Measurements from ENCODE around the gene ROBO2.

The ROBO2 gene

DNA sequence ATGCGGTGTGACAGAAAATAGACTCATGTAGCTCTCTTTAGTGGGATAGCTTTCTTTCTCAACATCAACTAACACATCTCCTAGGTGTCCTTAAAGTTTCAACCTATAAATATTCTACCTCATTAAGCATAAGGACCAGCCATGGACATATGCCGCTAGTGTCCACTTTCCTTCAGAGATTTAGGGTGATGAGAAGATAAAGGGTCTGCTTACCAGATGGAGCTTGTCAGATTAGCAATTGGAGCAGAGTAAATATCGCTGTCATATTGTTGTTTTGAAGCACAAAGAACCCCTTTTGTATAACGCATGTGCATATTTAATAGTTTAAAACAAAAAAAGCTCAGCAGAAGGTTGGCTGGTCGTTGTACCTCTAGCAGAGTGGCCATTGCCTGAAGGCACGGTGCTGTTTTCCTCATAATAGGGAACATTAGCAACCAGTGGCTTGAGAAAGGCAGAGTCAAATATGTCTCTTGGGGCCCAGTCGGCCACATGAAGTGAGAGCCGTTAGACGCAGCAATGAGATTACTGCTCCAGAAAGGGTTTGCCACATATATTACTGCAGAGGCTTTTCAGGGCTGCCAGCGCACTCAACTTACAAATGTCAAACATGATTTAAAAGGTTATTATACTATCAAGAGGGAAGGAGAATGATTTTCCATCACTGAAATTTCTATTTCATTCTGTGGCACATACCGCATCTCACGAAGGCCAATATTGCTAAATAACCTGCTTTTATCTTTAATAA, 264.2 kb downstream of the ROBO2 start:
- H3K4me1 ChIP-seq, result peaks cover 11% of the 10 kb centered on the region
- H3K9me3 ChIP-seq, result no peaks in the 10 kb centered on the region
- no peaks in the 10 kb centered on the region for H3K36me3 ChIP-seq
- TF ChIP-seq, protein P1, sequence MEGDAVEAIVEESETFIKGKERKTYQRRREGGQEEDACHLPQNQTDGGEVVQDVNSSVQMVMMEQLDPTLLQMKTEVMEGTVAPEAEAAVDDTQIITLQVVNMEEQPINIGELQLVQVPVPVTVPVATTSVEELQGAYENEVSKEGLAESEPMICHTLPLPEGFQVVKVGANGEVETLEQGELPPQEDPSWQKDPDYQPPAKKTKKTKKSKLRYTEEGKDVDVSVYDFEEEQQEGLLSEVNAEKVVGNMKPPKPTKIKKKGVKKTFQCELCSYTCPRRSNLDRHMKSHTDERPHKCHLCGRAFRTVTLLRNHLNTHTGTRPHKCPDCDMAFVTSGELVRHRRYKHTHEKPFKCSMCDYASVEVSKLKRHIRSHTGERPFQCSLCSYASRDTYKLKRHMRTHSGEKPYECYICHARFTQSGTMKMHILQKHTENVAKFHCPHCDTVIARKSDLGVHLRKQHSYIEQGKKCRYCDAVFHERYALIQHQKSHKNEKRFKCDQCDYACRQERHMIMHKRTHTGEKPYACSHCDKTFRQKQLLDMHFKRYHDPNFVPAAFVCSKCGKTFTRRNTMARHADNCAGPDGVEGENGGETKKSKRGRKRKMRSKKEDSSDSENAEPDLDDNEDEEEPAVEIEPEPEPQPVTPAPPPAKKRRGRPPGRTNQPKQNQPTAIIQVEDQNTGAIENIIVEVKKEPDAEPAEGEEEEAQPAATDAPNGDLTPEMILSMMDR (IDR thresholded peaks at IDR 0.05; ENCODE audit: low read depth, low read length), result no peak
- H3K27me3 ChIP-seq, result no peaks in the 10 kb centered on the region
- H3K4me3 ChIP-seq (ENCODE audit: low read depth, low read length), result peak overlapping the region; percentile 49
- DNase-seq, result peak; percentile 86

DNA sequence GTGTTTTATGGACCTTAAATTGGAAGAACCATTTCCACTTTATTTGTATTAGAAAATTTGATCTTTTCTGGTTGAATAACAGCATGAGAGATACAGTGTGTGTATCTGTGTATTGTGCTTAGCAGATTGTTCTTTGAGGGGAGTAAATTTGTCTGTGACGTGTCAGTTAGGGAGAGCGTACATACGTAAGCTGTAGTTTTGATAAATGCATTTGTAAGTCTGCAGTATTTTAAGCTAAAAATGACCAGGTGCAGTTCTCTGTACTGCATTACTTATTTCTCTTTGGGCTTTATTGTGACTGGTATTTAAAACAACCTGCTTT, 264.8 kb downstream of the ROBO2 start:
- DNase-seq, result no peak
- Histone ChIP-seq H3K9me3 (no peaks in the 10 kb centered on the region), H3K4me3 (ENCODE audit: low read depth, low read length) (peak overlapping the region; percentile 49), H3K4me1 (peaks cover 11% of the 10 kb centered on the region), H3K36me3 (no peaks in the 10 kb centered on the region), H3K27me3 (no peaks in the 10 kb centered on the region)
- TF ChIP-seq, protein P1 (IDR thresholded peaks at IDR 0.05; ENCODE audit: low read depth, low read length), result no peak

DNA sequence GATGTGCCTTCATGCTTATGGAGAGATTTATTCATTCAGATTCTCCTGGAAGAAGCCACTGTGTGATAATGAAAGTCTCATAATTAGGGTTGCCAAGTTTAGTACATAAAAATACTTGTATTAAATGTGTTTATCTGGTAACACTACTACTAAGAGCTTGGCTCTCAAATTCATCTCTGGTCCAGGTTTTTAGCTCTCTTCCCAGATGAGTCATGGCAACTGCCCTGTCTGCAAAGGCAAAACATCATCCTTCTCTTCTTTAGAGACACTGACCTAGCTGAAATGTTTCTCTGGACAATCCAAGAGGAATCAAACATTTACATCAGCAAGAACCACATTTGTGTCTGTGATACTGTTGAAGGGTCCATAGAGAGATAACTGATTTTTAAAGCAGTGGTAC, 269.6 kb downstream of the ROBO2 start:
- Histone ChIP-seq H3K36me3 (no peaks in the 10 kb centered on the region), H3K4me1 (peaks cover 11% of the 10 kb centered on the region), H3K4me3 (ENCODE audit: low read depth, low read length) (no peak overlapping the region), H3K27me3 (no peaks in the 10 kb centered on the region), H3K9me3 (no peaks in the 10 kb centered on the region)
- TF ChIP-seq, protein P1 (IDR thresholded peaks at IDR 0.05; ENCODE audit: low read depth, low read length), result no peak
- DNase-seq, result no peak

DNA sequence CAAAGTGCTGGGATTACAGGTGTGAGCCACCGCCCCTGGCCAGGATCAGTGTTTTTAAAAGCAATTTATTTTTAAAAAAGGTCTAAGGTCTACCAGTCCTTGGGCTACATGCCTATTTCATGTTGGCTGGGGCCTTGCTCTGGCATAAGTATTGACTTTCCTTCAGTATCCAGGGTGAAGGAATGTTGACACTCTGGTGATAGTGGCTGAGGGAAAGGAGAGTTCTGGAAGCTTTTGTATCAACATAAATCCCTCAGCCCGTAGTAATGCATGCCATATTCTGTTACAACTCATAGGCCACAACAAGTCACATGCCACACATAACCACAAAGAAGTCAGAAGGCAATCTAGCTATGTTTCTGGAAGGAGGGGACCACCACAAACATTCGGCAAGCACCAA, 273.9 kb downstream of the ROBO2 start:
- TF ChIP-seq, protein P1 (IDR thresholded peaks at IDR 0.05; ENCODE audit: low read depth, low read length), result no peak
- no peak for DNase-seq
- Histone ChIP-seq H3K36me3 (no peaks in the 10 kb centered on the region), H3K4me3 (ENCODE audit: low read depth, low read length) (no peak overlapping the region), H3K4me1 (no peaks in the 10 kb centered on the region), H3K9me3 (no peaks in the 10 kb centered on the region), H3K27me3 (no peaks in the 10 kb centered on the region)

DNA sequence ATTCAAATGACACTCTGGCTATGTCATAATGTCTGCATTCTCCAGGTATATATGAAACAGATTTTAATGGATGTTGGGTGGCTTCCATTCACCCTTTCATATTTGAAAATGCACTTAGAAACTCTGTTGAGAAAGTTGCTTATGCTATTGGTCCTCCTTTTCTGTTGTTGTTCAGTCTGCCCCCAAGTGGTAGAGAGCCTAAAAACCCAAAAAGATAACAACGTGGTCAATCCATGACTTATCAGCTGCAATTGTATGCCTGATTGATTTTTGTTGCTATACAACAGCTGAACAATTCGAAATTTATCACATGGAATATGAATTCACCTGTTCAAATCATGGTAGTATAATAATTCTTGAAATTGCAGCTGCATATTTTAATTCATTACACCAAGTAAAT, 279.8 kb downstream of the ROBO2 start:
- no peaks in the 10 kb centered on the region for H3K9me3 ChIP-seq
- no peaks in the 10 kb centered on the region for H3K36me3 ChIP-seq
- no peak overlapping the region for H3K4me3 ChIP-seq (ENCODE audit: low read depth, low read length)
- DNase-seq, result peak; percentile 24
- H3K4me1 ChIP-seq, result no peaks in the 10 kb centered on the region
- TF ChIP-seq, protein P1 (IDR thresholded peaks at IDR 0.05; ENCODE audit: low read depth, low read length), result peak; percentile 81
- no peaks in the 10 kb centered on the region for H3K27me3 ChIP-seq

DNA sequence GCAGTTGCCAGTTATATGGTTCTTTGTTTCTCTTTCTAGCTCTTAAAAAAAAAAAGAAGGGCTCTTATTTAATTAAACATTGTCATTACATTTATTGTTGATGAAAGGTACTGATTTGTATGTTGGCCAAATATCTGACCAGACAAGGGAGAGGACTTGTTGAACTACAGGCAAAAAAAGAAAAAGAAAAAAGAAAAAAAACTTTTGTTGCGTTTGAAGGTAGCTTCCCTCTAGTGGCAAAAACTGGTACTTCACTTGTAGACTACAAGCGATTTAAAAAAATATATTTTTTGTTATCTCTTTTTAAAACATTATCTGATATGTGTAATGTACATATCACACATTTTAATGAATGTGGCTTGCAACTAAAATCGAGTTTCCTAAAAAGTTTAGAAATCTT, 280.6 kb downstream of the ROBO2 start:
- no peaks in the 10 kb centered on the region for H3K4me1 ChIP-seq
- no peaks in the 10 kb centered on the region for H3K36me3 ChIP-seq
- no peaks in the 10 kb centered on the region for H3K27me3 ChIP-seq
- H3K4me3 ChIP-seq (ENCODE audit: low read depth, low read length), result peak overlapping the region; percentile 37
- no peaks in the 10 kb centered on the region for H3K9me3 ChIP-seq
- no peak for DNase-seq
- TF ChIP-seq, protein P1 (IDR thresholded peaks at IDR 0.05; ENCODE audit: low read depth, low read length), result peak; percentile 64
